H9 (cell line): Measurements from ENCODE around the gene CCDC92. TPM values are rescaled to one million over a fixed set of nuclear protein-coding genes. Genes with fewer than 3 reads are reported as not detected.

Source experiments
- DNase-seq: peaks from one replicate; pipeline ENCODE4 v3.0.0-alpha.2; 2017
- H2AFZ ChIP-seq: one replicate; pipeline ENCODE4 v1.6.1; 2013; ENCODE audit warnings: mild to moderate bottlenecking, low read length, control low read depth, moderate library complexity
- H2AK5ac ChIP-seq: 2 replicates; pipeline ENCODE4 v1.6.1; 2013; ENCODE audit warnings: low read length, control low read depth, mixed read lengths; ENCODE audit not compliant: insufficient read length
- H2BK120ac ChIP-seq: one replicate; pipeline ENCODE4 v1.6.1; 2013; ENCODE audit warnings: low read depth, mild to moderate bottlenecking, low read length, control low read depth, inconsistent platforms; ENCODE audit not compliant: poor library complexity, severe bottlenecking
- H2BK12ac ChIP-seq: 2 replicates; pipeline ENCODE4 v1.6.1; 2013; ENCODE audit warnings: low read length, control low read depth, mixed read lengths, low read depth; ENCODE audit not compliant: insufficient read length
- H2BK15ac ChIP-seq: 2 replicates; pipeline ENCODE4 v1.6.1; 2013; ENCODE audit warnings: low read depth, low read length, control low read depth
- H2BK20ac ChIP-seq: one replicate; pipeline ENCODE4 v1.6.1; 2013; ENCODE audit warnings: low read depth, mild to moderate bottlenecking, low read length, control low read depth, inconsistent platforms; ENCODE audit not compliant: poor library complexity, severe bottlenecking
- H2BK5ac ChIP-seq: 2 replicates; pipeline ENCODE4 v1.6.1; 2013; ENCODE audit warnings: low read length, control low read depth, mixed read lengths; ENCODE audit not compliant: insufficient read length
- H3K14ac ChIP-seq: 2 replicates; pipeline ENCODE4 v1.6.1; 2013; ENCODE audit warnings: low read length, control low read depth; ENCODE audit not compliant: insufficient read depth
- H3K18ac ChIP-seq: 2 replicates; pipeline ENCODE4 v1.6.1; 2013; ENCODE audit warnings: low read depth, mild to moderate bottlenecking, mixed read lengths, low read length, control low read depth; ENCODE audit not compliant: insufficient read length
- H3K23ac ChIP-seq: 2 replicates; pipeline ENCODE4 v1.6.1; 2013; ENCODE audit warnings: low read length, control low read depth, mixed read lengths, low read depth; ENCODE audit not compliant: insufficient read length
- H3K23me2 ChIP-seq: 2 replicates; pipeline ENCODE4 v1.6.1; 2013; ENCODE audit warnings: low read depth, mild to moderate bottlenecking, mixed read lengths, low read length, control low read depth; ENCODE audit not compliant: insufficient read length, poor library complexity, severe bottlenecking
- H3K27ac ChIP-seq: 2 replicates; pipeline ENCODE4 v1.5.1; 2013; ENCODE audit warnings: low read length, control low read depth, mixed read lengths, low read depth; ENCODE audit not compliant: insufficient read length
- H3K27me3 ChIP-seq: 2 replicates; pipeline ENCODE4 v1.6.1; 2013; ENCODE audit warnings: low read length, control low read depth, inconsistent platforms; ENCODE audit not compliant: insufficient read depth
- H3K4ac ChIP-seq: 2 replicates; pipeline ENCODE4 v1.6.1; 2013; ENCODE audit warnings: low read depth, mild to moderate bottlenecking, control low read depth, inconsistent platforms, low read length, moderate library complexity
- H3K4me1 ChIP-seq: 2 replicates; pipeline ENCODE4 v1.6.1; 2013; ENCODE audit warnings: low read length, control low read depth, inconsistent platforms; ENCODE audit not compliant: insufficient read depth
- H3K4me2 ChIP-seq: 2 replicates; pipeline ENCODE4 v1.6.1; 2013; ENCODE audit warnings: low read length, control low read depth, mixed read lengths; ENCODE audit not compliant: insufficient read length, insufficient read depth
- H3K56ac ChIP-seq: 2 replicates; pipeline ENCODE4 v1.6.1; 2013; ENCODE audit warnings: low read depth, mild to moderate bottlenecking, mixed read lengths, low read length, control low read depth; ENCODE audit not compliant: insufficient read length
- H3K79me1 ChIP-seq: 2 replicates; pipeline ENCODE4 v1.6.1; 2013; ENCODE audit warnings: low read depth, mild to moderate bottlenecking, moderate library complexity, low read length, control low read depth, inconsistent platforms; ENCODE audit not compliant: insufficient read depth, poor library complexity, severe bottlenecking
- H3K79me2 ChIP-seq: 2 replicates; pipeline ENCODE4 v1.6.1; 2013; ENCODE audit warnings: low read length, control low read depth, inconsistent platforms; ENCODE audit not compliant: insufficient read depth
- H3K9ac ChIP-seq: 2 replicates; pipeline ENCODE4 v1.6.1; 2013; ENCODE audit warnings: low read length, control low read depth, mixed read lengths; ENCODE audit not compliant: insufficient read length; ENCODE audit errors: extremely low read depth
- H3K9me3 ChIP-seq: one replicate; pipeline ENCODE4 v1.6.1; 2013; ENCODE audit warnings: low read depth, low read length, inconsistent platforms; ENCODE audit not compliant: control insufficient read depth
- H3T11ph ChIP-seq: one replicate; pipeline ENCODE4 v1.6.1; 2013; ENCODE audit warnings: mild to moderate bottlenecking, low read length, control low read depth, inconsistent platforms
- H4K20me1 ChIP-seq: one replicate; pipeline ENCODE4 v1.6.1; 2013; ENCODE audit not compliant: control insufficient read depth, insufficient read length, insufficient read depth
- H4K5ac ChIP-seq: 2 replicates; pipeline ENCODE4 v1.6.1; 2013; ENCODE audit warnings: low read depth, mild to moderate bottlenecking, mixed read lengths, low read length, control low read depth; ENCODE audit not compliant: insufficient read length
- H4K8ac ChIP-seq: replicated peaks from 2 replicates; pipeline ENCODE4 v1.6.1; 2013; ENCODE audit warnings: low read length, control low read depth, mixed read lengths, low read depth; ENCODE audit not compliant: insufficient read length
- H4K91ac ChIP-seq: 2 replicates; pipeline ENCODE4 v1.6.1; 2013; ENCODE audit warnings: low read depth, mild to moderate bottlenecking, moderate library complexity, mixed read lengths, low read length, control low read depth; ENCODE audit not compliant: insufficient read length
- H3K27ac Mint-ChIP-seq, 3 experiments: 2 replicates in 2 of 3; 3 replicates in 1 of 3; pipeline ENCODE4 v1.8.0; 2020 to 2021; ENCODE audit warnings: mixed read lengths in 3 of 3, mild to moderate bottlenecking in 1 of 3, moderate library complexity in 1 of 3
- H3K27me3 Mint-ChIP-seq: 2 replicates; pipeline ENCODE4 v1.8.0; 2021; ENCODE audit warnings: low read depth, mild to moderate bottlenecking, moderate library complexity, mixed read lengths
- H3K36me3 Mint-ChIP-seq, 3 experiments: 2 replicates in 2 of 3; 3 replicates in 1 of 3; pipeline ENCODE4 v1.8.0; 2020 to 2021; ENCODE audit warnings: low read depth in 3 of 3, mixed read lengths in 3 of 3; ENCODE audit not compliant: insufficient read depth in 1 of 3
- H3K4me1 Mint-ChIP-seq, 2 experiments: 2 replicates each; pipeline ENCODE4 v1.8.0; 2020; ENCODE audit warnings: mixed read lengths in 2 of 2
- H3K4me3 Mint-ChIP-seq, 2 experiments: 2 replicates in 1 of 2; 3 replicates in 1 of 2; pipeline ENCODE4 v1.8.0; 2020 to 2021; ENCODE audit warnings: mild to moderate bottlenecking in 2 of 2, mixed read lengths in 2 of 2, moderate library complexity in 1 of 2
- H3K9me3 Mint-ChIP-seq, 2 experiments: 2 replicates in 1 of 2; 3 replicates in 1 of 2; pipeline ENCODE4 v1.8.0; 2020; ENCODE audit warnings: mild to moderate bottlenecking in 2 of 2, mixed read lengths in 2 of 2, moderate library complexity in 1 of 2
- CTCF ChIP-seq: fragments of 200-600 bp; sonication (generic); conservative IDR thresholded peaks from 3 replicates; pipeline ENCODE4 v1.8.0; 2021; ENCODE audit warnings: antibody characterized with exemption, mild to moderate bottlenecking
- WGBS: extraction: QIAGEN DNeasy Blood & Tissue Kit; methylation state at CpG from one replicate; pipeline ENCODE4 v1.1.7; 2013; ENCODE audit warnings: missing lambda C conversion rate, low lambda C conversion rate, mixed read lengths; ENCODE audit not compliant: insufficient read length; ENCODE audit errors: extremely low coverage; 5-methylcytosine and 5-hydroxymethylcytosine counted together
- total RNA-seq: library from RNA; stranded (reverse); gene quantifications from 2 replicates; pipeline ENCODE4 v1.2.1, GENCODE V29; 2021

The CCDC92 gene
- total RNA-seq, 1 experiment from 2014 or later, result 1.3 TPM

- Histone ChIP-seq H4K8ac (no peak overlapping the region), H3K27me3 (no peaks in the 10 kb centered on the region; the same call in 1 of the 2 replicates), H3K79me1 (no peaks in the 10 kb centered on the region), H3K9me3 (no peaks in the 10 kb centered on the region), H4K5ac (no peak overlapping the region), H3K23me2 (no peaks in the 10 kb centered on the region), H2AK5ac (no peak overlapping the region), H2BK12ac (no peak overlapping the region), H4K20me1 (no peaks in the 10 kb centered on the region), H3K27ac (no peak overlapping the region), H3K14ac (no peak overlapping the region), H3K4ac (no peak overlapping the region), H2BK15ac (no peak overlapping the region), H3K9ac (no peak overlapping the region), H2BK5ac (no peak overlapping the region), H3K18ac (no peak overlapping the region), H3K79me2 (no peaks in the 10 kb centered on the region), H2AFZ (no peak overlapping the region), H4K91ac (no peak overlapping the region), H3K23ac (no peak overlapping the region), H3K56ac (no peak overlapping the region), H2BK120ac (no peak overlapping the region), H3K4me1 (no peaks in the 10 kb centered on the region), H3K4me2 (no peak overlapping the region), H3T11ph (no peak overlapping the region), H2BK20ac (no peak overlapping the region)
- H3K36me3 Mint-ChIP-seq, result peaks cover 0 to 1% (median 0%) of the 10 kb centered on the region in 3 experiments; a peak in 1 of 7 replicates
- no peak overlapping the region for H3K4me3 Mint-ChIP-seq
- H3K27ac Mint-ChIP-seq, result no peak overlapping the region
- WGBS, result no CpG with 5 or more reads among the region's 19 CpGs
- TF ChIP-seq CTCF, result no peak
- H3K9me3 Mint-ChIP-seq, result no peaks in the 10 kb centered on the region
- no peaks in the 10 kb centered on the region; a peak in 1 of 4 replicates for H3K4me1 Mint-ChIP-seq
- H3K27me3 Mint-ChIP-seq, result peaks cover 96% of the 10 kb centered on the region
- DNase-seq, result peak; percentile 24
These were observed 23.5 kb downstream of the CCDC92 start for GRCh38 chr12:123948796-123949769.
